SU-DHL-6 (cell line): ENCODE data around the gene BRINP2.

Experiments
- H2AFZ ChIP-seq: fragments of 200-600 bp; sonication (generic); 2 replicates; pipeline ENCODE4 v1.6.1; 2014; ENCODE audit warnings: low read depth, mild to moderate bottlenecking, moderate library complexity, mixed read lengths, antibody characterized with exemption, low read length; ENCODE audit not compliant: severe bottlenecking
- H3F3A ChIP-seq: fragments of 200-600 bp; shearing (Covaris generic); 2 replicates; pipeline ENCODE4 v1.6.0; 2016; ENCODE audit warnings: antibody characterized with exemption, mild to moderate bottlenecking; ENCODE audit not compliant: insufficient read depth
- H3K27ac ChIP-seq: fragments of 200-600 bp; sonication (generic); 2 replicates; pipeline ENCODE4 v1.5.1; 2016; ENCODE audit warnings: low read depth, mild to moderate bottlenecking, low read length, moderate library complexity, mixed read lengths
- H3K27me3 ChIP-seq: fragments of 200-600 bp; sonication (generic), shearing (Covaris generic); 2 replicates; pipeline ENCODE4 v1.6.0; 2014; ENCODE audit warnings: mild to moderate bottlenecking, low read length
- H3K36me3 ChIP-seq: fragments of 200-600 bp; sonication (generic); 2 replicates; pipeline ENCODE4 v1.6.1; 2014; ENCODE audit warnings: mild to moderate bottlenecking, low read length, mixed read lengths
- H3K4me2 ChIP-seq: fragments of 300-600, 200-600 bp; shearing (Covaris generic), sonication (generic); 2 replicates; pipeline ENCODE4 v1.6.0; 2014; ENCODE audit warnings: low read length, low read depth, mild to moderate bottlenecking; ENCODE audit not compliant: poor library complexity, severe bottlenecking
- H3K4me3 ChIP-seq: fragments of 200-600 bp; sonication (generic); 2 replicates; pipeline ENCODE4 v1.5.1; 2014; ENCODE audit warnings: antibody characterized with exemption, low read length, mild to moderate bottlenecking, mixed read lengths; ENCODE audit not compliant: insufficient read depth, poor library complexity, severe bottlenecking
- H3K79me2 ChIP-seq: fragments of 200-600 bp; sonication (generic); 2 replicates; pipeline ENCODE4 v1.6.1; 2014; ENCODE audit warnings: mild to moderate bottlenecking, low read length, moderate library complexity; ENCODE audit not compliant: insufficient read depth
- H3K9ac ChIP-seq: fragments of 200-600 bp; sonication (generic); 2 replicates; pipeline ENCODE4 v1.7.0; 2014; ENCODE audit warnings: mild to moderate bottlenecking, low read length
- H3K9me2 ChIP-seq: fragments of 200-600 bp; sonication (generic); replicated peaks from 2 replicates; pipeline ENCODE4 v1.6.1; 2014; ENCODE audit warnings: low read length; ENCODE audit not compliant: insufficient read depth
- H3K9me3 ChIP-seq: fragments of 200-600 bp; sonication (generic); 2 replicates; pipeline ENCODE4 v1.6.1; 2014; ENCODE audit warnings: low read length, mixed read lengths; ENCODE audit not compliant: insufficient read depth
- H4K20me1 ChIP-seq: fragments of 200-600 bp; sonication (generic); 2 replicates; pipeline ENCODE4 v1.6.1; 2014; ENCODE audit warnings: low read depth, mild to moderate bottlenecking, antibody characterized with exemption, low read length, moderate library complexity, mixed read lengths
- EZH2phosphoT487 ChIP-seq: fragments of 200-600 bp; sonication (generic), shearing (Covaris generic); conservative IDR thresholded peaks from 2 replicates; pipeline ENCODE4 v1.6.1; 2018; ENCODE audit warnings: mild to moderate bottlenecking, antibody characterized with exemption, low read length, moderate library complexity, mixed read lengths
- TF ChIP-seq, protein P1 (sequence below): fragments of 200-600 bp; sonication (generic); IDR thresholded peaks from one replicate; pipeline ENCODE4 v1.5.1; 2017; ENCODE audit warnings: antibody characterized with exemption, mild to moderate bottlenecking, low read length, moderate library complexity; ENCODE audit not compliant: insufficient read depth, poor library complexity, severe bottlenecking

The BRINP2 gene

DNA sequence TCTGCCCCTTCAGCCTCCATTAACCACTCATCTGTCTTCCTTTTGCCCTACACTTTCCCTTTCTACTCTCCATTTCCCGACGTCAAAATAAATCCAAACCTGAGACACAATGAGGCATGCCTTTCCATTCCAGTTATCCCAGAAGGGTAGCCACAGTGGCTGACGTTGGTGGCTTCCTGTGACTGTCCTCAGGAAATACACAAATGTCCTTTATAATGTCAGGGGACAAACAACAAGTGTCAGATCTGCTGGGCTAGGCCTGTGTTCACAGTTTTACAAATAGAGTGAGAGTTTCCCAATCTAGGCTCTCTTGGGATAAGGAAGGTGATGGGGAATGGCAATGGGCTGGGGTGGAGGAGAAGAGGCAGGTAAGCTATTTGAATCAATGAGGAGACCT is 135.3 kb downstream of the BRINP2 start:
- Histone ChIP-seq H3K9ac (no peak overlapping the region), H3K9me3 (no peaks in the 10 kb centered on the region), H3K79me2 (no peaks in the 10 kb centered on the region), H3K4me2 (no peak overlapping the region), H3K9me2 (no peaks in the 10 kb centered on the region), H3K4me3 (no peak overlapping the region), H2AFZ (no peak overlapping the region), H3F3A (no peaks in the 10 kb centered on the region), H4K20me1 (no peaks in the 10 kb centered on the region), H3K27ac (no peak overlapping the region), H3K27me3 (no peaks in the 10 kb centered on the region), H3K36me3 (no peaks in the 10 kb centered on the region)
- TF ChIP-seq, protein P1, sequence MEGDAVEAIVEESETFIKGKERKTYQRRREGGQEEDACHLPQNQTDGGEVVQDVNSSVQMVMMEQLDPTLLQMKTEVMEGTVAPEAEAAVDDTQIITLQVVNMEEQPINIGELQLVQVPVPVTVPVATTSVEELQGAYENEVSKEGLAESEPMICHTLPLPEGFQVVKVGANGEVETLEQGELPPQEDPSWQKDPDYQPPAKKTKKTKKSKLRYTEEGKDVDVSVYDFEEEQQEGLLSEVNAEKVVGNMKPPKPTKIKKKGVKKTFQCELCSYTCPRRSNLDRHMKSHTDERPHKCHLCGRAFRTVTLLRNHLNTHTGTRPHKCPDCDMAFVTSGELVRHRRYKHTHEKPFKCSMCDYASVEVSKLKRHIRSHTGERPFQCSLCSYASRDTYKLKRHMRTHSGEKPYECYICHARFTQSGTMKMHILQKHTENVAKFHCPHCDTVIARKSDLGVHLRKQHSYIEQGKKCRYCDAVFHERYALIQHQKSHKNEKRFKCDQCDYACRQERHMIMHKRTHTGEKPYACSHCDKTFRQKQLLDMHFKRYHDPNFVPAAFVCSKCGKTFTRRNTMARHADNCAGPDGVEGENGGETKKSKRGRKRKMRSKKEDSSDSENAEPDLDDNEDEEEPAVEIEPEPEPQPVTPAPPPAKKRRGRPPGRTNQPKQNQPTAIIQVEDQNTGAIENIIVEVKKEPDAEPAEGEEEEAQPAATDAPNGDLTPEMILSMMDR: no peak
- no peak for TF ChIP-seq EZH2phosphoT487

DNA sequence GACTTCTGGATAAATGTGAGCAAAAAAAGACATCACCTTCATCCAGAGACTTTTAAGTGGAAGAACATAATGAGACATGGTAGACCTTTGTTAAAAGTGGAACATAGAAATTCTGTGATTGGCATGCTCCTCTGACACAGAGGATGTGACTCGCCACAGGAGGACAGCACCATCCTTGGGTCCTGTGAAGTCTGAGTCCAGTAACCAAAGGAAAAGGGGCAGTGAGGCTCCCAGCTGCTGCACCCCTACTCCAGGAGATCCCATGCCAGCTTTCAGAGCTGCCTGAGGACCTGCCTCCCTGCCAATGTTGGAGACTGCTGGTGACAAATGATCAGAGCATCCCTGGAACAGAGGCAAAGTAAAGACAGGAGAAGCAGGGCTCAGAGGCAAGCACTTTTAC is 136.2 kb downstream of the BRINP2 start:
- Histone ChIP-seq H3K27ac (no peak overlapping the region), H3K27me3 (no peaks in the 10 kb centered on the region), H3K9me3 (no peaks in the 10 kb centered on the region), H4K20me1 (no peaks in the 10 kb centered on the region), H3F3A (no peaks in the 10 kb centered on the region), H3K4me2 (no peak overlapping the region), H3K9me2 (no peaks in the 10 kb centered on the region), H3K79me2 (no peaks in the 10 kb centered on the region), H3K36me3 (no peaks in the 10 kb centered on the region), H3K9ac (no peak overlapping the region), H3K4me3 (no peak overlapping the region), H2AFZ (no peak overlapping the region)
- no peak for TF ChIP-seq EZH2phosphoT487
- TF ChIP-seq, protein P1: no peak

DNA sequence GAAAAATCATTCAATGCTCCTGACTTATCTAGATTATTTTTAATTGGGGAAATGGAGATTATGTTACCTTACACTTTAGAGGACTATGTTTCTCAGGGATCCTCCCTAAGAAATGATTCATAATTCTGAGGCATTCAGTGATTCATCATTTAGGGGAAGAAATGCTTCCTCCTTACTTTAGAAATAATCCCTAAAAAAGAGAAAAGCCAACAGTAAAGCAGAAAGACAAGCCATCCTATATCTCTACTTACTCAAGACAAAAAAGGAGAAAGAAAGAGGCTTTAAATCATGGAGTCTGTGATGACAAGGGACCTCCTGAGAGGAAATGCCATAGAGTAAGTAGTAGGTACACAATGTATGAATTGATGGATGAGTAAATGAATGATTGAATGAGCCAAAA is 137.0 kb downstream of the BRINP2 start:
- H3K79me2 ChIP-seq: no peaks in the 10 kb centered on the region
- H4K20me1 ChIP-seq: no peaks in the 10 kb centered on the region
- no peaks in the 10 kb centered on the region for H3F3A ChIP-seq
- H2AFZ ChIP-seq: no peak overlapping the region
- no peaks in the 10 kb centered on the region for H3K27me3 ChIP-seq
- no peaks in the 10 kb centered on the region for H3K36me3 ChIP-seq
- no peak overlapping the region for H3K4me3 ChIP-seq
- H3K4me2 ChIP-seq: no peak overlapping the region
- no peaks in the 10 kb centered on the region for H3K9me2 ChIP-seq
- no peaks in the 10 kb centered on the region for H3K9me3 ChIP-seq
- no peak overlapping the region for H3K9ac ChIP-seq
- no peak overlapping the region for H3K27ac ChIP-seq
- TF ChIP-seq EZH2phosphoT487: no peak
- TF ChIP-seq, protein P1: no peak

DNA sequence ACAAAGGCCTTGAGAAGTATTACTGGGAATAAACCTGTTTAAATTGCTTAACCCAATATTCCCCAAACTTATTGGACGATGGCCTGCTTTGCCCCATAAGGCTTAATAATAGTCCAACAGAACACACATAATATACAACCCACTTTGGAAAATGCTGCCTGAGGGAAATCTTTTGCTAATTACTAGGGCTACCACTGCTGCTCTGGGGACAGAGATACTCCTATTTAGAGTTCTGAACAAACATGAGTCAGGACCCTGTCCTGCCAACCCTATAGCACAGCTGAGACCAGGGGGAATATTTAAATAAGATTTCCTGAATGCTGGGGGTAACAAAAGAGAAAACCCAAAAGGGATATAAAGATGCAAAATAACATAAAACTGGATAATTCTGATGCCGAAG is 139.1 kb downstream of the BRINP2 start:
- no peak overlapping the region for H3K4me2 ChIP-seq
- H3K79me2 ChIP-seq: no peaks in the 10 kb centered on the region
- no peak overlapping the region for H3K9ac ChIP-seq
- H3K27ac ChIP-seq: no peak overlapping the region
- no peak overlapping the region for H2AFZ ChIP-seq
- TF ChIP-seq EZH2phosphoT487: no peak
- TF ChIP-seq, protein P1: no peak
- no peaks in the 10 kb centered on the region for H3F3A ChIP-seq
- no peaks in the 10 kb centered on the region for H3K9me2 ChIP-seq
- H3K27me3 ChIP-seq: no peaks in the 10 kb centered on the region
- H4K20me1 ChIP-seq: no peaks in the 10 kb centered on the region
- H3K9me3 ChIP-seq: no peaks in the 10 kb centered on the region
- no peak overlapping the region for H3K4me3 ChIP-seq
- no peaks in the 10 kb centered on the region for H3K36me3 ChIP-seq
